ENCODE results near the gene DYNLT2.
"Not testable (repeated sequence)": the region's sequence is repeated elsewhere in the genome, so short reads cannot be mapped to it uniquely, and the experiment has no call there.

DYNLT2 gene

DNA sequence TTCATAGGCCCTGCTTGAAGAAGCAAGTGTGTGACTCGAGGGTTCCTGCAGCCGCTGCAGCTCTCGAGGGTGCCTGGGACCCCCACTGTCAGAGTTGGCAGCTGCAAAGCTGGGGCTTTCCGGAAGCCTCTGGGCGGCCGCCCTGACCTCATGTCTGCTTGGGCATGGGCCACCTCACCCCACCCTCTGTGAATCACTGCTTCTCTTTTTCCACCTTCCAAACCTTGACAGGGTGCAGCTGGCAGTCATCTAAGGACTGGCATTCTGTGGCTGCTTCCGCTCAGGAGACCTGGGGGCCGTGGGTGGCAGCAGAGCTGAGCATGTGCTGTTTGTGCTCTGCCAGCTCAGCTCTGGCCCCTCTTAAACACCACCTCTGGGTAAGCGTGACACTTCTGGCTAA, 32.0 kb upstream of the DYNLT2 start:
- DNase-seq: no peak

DNA sequence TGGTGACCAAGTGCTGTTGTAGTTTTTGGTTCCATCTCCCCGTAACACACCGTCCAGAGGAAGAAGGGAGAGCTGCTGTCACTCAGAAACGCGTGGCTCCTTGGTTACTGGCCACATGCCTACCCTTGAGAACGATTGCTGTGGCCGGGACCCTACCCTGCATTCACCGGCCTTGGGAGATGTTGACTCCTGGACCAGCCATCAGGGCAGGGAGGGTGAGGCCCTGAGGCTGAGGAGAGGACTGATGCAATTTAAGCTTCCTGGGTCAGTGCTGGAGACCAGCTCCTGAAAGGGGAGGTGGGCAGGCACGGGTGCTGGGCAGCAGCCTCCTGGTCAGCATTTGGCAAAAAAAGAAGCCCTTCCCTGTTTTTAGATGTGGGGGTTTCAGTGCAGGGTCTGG, 31.6 kb upstream of the DYNLT2 start:
- DNase-seq: no peak

DNA sequence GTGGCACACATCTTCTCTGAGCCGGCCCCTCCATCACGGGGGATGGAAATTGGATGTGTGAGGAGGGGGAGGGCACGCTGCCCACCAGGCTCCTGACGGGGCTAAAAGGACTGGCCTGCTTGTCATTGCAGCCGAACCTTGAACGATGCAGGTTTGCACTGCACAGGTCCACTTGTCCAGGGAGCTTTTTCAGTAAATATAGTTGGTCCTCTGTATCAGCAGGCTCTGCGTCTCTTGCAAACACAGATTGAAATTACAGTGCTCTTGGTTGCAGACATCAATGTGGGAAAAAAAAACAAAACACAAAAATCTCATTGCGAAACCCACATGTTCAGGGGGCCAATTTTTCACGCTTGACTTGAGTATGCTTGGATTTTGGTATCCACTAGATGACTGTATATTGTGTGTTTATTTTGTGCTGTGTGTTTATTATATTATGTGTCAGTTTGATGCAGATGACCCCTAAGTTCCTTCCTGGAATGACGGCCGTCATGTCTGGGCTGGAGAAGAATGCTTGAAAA, 29.3 kb upstream of the DYNLT2 start:
- DNase-seq: no peak

DNA sequence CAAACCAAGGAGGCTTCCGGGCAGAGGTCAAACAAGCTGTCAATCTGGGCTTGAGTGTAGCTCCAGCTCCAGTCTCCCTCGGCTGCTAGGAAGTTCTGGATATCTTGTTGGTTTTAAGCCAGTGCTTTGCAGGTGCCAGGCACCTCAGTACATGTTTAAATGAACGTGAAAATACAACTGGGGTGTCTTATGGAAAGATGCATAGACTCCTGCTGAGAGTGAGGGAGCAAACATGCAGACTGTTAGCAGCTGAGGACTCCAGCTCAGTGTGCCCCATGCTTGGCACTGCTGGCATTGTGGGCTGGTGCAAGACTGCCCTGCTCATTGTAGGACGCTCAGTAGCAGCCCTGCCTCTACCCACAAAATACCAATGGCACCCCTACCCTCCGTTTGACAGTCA, 28.5 kb upstream of the DYNLT2 start:
- DNase-seq: no peak

DNA sequence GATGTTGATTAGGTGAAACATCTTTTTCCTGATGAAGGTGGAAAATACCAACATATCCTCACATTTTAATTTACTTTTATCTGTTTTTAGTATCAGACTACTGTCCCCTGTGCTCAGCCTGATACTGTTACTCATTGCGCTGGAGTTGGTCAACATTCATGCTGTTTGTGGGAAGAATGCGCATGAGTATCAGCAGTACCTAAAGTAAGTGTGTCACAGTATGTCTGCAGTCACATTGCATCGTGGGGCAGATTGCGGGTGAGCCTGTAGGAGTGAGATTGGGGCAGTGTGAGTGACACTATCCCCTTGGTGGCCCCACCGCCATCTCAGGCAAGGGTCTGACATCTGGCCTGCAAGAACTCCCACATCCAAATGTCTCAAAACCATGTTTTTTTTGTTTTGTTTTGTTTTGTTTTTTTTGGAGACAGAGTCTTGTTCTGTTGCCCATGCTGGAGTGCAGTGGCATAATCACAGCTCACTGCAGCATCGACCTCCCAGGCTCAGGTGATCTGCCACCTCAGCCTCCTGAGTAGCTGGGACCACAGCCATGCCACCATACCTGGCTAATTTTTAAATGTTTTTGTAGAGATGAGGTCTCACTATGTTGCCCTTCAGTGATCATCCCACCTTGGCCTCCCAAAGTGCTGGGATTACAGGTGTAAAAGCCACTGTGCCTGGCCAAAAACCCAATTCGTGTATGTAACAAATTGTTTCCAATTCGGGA, 27.9 kb upstream of the DYNLT2 start:
- no peak for DNase-seq

DNA sequence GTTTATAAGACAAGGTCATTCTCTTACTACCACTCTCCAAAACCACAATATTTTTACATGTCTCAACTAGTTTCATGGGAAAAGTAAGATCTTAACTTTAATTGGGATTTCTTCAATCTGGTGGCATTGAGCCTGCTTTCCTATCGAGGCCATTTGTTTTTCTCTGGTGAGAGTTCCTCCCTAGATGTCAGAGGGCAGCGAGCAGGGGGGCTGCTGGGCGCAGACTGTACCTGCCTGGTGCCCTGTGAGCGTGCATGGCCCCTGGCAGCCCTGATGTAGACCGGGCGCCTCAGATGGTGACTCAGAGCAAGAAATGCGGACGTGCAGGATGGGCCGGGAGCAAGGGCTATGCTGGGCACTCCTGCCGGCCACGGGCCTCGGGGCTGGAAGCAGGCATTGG, 27.3 kb upstream of the DYNLT2 start:
- no peak for DNase-seq

DNA sequence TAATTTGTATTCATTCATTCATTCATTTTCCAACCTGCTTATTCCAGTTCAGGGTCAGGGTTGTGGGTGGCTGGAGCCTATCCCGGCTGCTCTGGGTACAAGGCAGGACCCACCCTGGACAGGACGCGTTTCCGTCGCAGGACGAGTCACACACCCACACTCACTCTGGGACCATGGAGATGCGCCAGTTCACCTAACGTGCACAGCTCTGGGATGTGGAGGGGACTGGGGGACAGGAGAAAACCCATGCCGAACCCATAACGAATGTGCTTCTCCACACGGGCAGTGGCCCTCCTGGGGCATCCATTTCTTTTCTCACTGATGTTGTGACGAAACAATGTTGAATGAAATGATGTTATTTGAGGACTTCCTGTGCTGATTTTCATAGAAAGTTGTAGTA, 26.5 kb upstream of the DYNLT2 start:
- no peak for DNase-seq

DNA sequence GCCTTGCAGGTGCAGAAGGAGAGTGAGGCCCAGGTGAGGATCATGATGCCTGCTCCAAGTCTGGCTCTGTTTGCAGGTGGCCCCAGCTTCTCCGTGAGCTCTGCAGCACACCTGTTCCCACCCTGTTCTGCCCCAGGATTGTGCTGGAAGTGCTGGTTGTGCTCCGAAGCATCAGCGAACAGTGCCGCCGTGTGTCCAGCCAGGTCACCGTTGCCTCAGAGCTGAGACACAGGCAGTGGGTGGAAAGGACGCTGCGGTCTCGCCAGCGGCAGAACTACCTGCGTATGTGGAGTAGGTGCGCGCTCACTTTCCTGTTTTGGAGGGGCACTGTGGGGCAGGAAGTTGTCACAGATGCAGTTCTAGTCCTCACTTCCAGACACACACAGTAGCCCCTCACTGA, 25.0 kb upstream of the DYNLT2 start:
- no peak for DNase-seq

DNA sequence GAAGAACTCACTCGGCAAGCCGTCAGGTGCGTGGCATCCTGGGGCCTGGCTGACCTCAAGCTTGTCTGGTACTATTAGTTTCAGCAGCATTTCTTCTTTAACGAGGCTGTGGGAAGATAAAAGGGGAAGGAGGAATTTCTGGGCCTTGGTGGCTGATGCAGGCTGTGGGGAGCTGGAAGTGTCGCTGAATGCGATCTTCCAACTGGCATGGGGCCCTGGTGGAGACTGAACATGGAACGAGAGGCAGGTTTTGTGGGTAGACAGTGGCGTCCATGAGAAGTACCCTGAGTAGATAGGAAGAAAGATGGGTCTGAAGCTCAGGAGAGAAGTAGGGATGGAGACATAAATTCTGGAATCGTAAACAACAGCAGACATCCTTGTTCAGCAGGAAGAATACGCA, 23.9 kb upstream of the DYNLT2 start:
- no peak for DNase-seq

DNA sequence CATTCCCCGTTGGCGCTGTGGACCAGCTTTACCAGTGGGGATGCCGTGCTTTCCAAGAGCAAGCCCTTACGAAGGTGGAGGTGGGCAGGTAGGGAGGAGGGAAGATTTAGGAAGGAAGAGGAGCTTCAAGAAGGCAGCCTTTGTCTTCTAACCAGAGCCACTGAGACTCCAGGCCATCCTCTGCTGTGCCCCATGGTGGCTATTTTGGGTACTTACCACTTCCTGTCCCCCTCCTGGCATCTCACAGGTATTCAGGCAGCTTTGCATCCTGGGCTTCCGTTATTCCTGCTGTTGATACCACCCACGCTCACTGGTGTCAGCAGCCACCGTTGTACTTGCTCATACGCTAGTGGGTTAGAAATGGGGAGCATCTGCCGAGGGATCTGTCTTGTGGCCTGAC, 23.0 kb upstream of the DYNLT2 start:
- DNase-seq: no peak

DNA sequence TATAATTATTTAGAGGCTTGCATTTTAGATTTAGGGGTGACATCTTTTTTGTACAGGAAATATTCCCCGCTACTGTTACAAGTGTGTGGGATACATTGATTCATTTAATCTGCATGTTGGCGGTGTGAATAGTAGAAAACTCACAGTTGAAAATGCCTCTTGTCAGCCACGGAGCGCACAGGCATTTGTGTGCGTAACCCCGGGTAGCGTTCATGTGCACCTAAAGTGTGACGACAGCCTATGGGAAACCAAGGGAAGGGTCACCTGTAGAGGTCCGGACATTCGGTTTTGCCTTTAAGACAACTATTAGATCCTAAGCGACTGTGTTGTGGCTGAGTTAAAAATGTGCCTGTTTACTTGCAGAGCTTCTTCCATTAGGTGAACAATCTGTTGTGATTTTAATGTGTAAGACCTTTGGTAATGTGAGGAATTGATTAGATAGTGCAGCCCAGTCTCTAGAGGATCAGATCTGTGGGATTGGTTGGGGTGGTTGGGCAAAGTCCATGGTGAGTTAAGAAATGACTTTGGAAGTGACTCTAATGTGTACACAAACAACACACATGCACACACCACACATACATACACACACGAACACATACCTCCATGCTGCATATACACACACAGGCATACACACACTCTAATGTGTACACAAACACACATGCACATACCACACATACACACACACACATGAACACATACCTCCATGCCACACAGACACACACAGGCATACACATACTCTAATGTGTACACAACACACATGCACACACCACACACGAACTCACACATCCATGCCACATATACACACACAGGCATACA, 15.8 kb upstream of the DYNLT2 start:
- DNase-seq: no peak

DNA sequence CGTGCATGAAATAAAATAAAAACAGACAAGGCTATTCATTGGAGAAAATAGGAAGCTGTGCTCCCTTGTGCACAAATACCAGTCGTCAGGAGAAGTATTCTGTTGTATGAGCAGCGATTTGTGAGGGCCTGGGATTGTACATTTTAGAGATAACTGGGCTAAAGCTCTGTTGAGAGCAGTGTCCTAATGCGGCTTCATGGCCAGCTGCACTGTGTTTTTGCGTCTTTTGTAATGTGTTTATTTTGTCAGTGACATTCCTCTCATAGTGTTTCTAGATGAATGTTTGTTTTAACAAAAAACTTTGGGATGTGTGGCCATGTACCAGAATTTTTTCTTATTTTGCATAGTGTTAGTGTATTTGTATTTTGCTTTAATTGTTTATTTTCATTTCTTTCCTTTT, 14.9 kb upstream of the DYNLT2 start:
- no peak for DNase-seq

DNA sequence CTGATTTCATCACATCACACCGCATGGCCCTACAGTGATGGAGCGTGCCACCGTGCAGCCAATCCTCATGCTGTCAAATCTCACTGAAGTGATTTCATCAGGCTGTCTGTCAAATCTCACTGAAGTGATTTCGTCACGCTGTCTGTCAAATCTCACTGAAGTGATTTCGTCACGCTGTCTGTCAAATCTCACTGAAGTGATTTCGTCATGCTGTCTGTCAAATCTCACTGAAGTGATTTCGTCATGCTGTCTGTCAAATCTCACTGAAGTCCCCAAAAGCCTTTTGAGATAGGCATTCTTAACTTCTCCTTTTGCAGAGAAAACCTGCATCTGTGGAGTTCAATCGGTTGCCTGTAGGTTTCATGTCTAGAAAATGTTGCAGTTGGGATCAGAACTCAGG, 14.4 kb upstream of the DYNLT2 start:
- DNase-seq: not testable (repeated sequence)

DNA sequence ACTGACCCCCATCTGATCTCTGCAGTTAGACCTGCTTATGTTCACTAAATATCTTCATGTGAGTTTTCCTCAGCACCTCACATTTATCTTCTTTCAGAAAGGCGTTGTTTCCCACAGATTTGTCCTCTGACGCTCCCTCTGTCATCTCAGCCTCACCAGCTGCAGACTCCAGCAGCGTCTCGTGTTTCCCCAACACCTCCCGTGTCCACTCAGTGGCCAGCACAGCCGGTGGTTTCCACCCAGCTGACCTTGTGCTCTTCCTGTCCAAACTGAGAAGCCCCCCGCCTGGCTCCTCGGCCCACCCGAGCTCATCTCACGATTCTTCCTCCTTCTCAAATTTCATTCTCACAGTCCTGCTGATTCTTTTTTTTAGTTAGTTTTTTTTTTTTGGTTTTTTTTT, 12.5 kb upstream of the DYNLT2 start:
- DNase-seq: no peak

DNA sequence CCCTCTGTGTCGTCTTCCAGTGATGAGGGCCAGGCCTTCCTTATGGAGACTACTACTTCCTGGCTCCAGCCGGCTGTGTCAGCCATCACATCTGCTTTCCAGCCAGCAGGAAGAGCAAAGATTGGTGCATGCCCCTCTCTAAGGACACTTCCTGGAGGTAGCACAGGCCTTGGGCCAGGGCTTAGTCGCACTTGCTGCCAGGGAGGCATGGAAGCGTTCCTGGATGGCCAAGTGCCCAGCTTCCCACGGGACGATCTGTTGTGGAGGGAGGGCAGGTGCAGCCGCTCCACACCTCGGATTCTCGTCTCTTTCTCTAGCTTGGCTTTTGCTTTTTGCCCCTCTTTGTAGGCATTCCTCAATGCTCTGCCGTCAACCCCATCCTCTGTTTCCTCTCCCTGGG, 11.9 kb upstream of the DYNLT2 start:
- DNase-seq: no peak

DNA sequence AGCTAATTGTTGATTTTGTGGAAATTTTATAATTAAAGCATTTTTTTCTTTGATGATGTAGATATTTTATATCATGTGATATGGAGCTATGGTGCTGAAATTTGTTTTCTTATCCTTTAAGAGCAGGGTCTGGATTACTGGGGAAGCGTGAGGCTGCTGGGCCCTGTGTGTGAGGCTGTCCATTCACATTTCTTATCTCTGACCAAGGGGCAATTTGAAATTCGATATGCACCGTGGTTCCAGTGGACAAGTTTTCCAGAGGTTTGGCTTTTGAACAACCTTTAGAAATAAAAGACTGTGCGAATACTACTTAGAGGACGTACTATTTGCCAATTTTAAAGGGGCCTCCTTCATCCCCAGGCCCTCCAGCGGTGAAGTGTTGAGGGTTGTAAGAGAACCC, 3.8 kb upstream of the DYNLT2 start:
- no peak for DNase-seq

DNA sequence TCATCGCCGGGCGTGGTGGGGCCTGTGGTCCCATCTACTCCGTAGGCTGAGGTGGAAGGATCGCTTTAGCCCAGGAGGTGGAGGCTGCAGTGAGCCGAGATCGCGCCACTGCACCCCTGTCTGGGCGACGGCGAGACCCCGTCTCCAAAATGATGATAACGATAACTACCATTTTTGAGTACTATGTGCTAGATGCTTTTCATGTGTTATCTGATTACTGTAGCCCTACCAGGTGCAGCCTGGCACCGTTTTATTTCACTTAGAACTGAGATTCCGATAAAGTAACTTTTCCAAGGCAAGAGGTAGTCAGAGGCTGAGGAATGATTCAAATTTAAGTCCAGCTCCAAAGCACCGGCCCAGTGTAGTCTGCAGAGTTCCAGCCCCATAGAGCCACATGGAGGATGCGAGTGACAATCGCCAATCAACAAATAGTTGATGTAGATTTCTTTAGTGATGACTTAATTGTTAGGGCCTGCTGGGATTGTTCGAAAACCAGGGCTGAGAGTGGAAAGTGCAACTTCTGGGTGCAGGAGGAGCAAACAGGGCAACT, 777 bp upstream of the DYNLT2 start:
- DNase-seq: no peak

DNA sequence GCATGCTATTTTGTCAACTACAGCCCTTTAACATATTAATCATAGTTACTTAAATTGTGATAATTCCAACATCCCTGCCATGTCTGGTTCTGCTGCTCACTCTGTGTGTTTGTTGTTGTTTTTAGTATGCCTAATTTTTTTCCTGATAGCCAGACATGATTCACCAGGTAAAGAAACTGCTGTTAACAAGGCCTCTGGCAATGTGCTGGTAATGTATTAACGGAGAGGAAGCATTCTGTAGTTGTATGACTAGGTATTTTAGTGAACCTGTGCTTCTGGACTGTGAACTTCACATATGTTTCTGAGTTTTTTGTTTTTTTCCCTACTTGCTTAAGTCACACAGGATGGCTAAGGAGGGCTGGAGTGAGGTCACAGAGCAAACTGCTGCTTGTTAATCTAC, 4.8 kb downstream of the DYNLT2 start:
- no peak for DNase-seq

DNA sequence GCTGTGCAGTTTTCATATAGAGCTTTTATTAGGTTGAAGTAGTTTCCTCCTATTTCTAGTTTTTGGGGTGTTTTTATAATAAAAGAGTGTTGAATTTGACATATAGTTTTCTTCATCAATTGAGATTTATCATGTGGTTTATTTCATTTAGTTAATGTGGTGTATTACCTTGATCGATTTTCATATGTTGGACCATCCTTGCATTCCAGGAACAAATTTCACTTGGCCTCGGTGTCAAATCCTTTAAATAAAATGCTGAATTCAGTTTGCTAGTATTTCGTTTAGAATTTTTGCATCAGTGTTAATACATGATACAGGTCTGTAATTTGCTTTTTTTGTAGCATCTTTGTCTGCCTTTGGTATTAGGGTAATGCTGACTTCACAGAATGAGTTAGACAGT, 6.0 kb downstream of the DYNLT2 start:
- no peak for DNase-seq

DNA sequence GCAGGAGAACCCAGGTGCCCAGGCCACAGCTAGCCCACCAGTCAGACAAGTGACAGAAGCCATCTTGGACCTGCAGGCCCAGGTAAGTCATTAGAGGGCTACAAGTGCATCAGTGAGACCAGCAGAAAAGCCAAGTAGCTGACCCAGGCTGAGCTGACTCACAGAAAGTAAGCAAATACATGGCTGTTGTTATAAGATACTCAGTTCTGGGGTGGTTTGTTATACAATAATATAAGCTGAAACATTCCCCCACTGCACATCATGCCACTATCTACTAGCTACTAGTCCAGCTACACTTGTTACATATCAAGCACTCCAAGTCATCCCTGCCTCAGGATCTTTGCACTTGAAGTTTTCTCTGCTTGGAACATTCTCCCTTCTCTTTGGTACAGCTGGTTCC, 10.0 kb downstream of the DYNLT2 start:
- DNase-seq: no peak

DNA sequence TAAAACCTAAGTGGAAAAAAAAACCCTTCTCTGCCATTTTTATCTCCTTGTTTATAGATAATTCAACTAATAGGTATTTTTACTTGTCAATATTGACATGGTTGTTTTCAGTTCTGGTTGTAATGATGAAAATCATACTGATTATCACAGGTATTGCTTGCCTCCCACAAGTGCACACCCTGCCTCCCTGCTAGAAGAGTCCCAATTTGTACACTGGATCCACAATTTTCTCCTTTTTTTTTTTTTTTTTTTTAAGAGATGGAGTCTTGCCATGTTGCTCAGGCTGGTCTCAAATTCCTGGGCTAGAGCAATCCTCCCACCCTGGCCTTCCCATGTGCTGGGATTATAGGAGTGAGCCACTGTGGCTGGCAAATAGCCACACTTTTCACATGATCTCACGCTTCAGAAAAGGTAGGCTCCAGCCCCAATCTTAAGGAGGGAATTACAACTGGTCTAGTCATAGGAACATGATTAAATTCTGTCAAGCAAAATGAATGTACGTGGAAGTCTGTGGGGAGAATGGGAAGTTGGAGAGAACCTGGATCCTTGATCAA, 12.3 kb downstream of the DYNLT2 start:
- no peak for DNase-seq

DNA sequence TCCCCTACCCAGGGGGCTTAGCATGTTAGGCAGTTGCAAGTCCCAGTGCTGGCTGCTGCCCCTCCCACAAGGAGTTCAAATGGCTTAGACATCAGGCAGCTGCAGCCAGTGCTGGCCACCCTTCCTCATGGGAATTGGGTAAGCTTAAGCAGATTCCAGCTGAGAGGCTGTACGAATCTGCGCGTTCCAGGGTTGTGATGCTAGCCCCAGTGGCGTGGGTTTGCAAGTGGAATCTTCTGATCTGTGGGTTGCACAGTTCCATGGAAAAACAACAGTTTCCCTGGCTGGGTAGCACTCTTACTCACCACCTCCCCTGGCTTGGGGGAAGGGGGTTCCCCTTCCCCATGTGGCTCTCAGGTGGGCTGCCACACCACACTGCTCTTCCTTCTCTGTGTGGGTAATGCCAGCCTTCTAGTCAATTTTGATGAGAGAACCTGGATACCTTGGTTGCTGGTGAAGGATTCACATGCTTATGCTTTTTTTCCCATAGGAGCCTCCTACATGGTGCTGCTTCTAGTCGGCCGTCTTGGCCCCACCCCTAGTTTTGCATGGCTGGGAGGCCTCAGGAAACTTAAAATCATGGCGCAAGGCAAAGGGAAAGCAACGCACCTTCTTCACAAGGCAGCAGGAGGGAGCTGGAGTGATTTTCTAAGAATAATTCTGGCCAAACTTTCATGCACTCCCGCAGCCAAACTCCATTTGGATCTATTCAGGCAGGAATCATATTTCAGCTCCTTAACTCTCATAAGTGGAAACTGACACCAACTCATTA, 13.0 kb downstream of the DYNLT2 start:
- no peak for DNase-seq

DNA sequence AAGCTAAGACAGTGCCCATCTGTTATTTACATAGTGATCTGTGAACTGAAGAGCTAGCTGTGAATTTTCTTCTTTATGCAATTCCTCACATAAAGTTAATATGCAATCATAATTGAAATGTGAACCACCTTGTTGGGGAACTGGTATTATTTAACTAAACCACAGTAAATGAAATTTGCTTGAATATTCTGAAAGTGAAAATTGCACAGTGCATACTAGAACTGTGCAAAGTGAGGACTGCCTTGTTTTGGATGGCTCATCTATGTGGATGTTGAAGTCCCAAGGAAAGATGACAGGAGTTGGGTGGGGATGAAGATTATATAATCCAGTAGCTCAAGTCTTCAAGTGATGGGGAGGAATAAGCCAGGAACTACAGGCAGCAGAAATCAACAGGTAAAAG, 21.4 kb downstream of the DYNLT2 start:
- DNase-seq: no peak
